HEK293 (cell line): ENCODE measurements around the gene TMEM37.

Source experiments
- CTCF ChIA-PET: fragments of 350-600 bp; formaldehyde crosslinking; extraction: SDS; loops from one replicate; lab custom pipeline; 2021; ENCODE audit warnings: antibody characterized with exemption; lab: Yijun Ruan, JAX
- POLR2A ChIA-PET: fragments of 300-600 bp; formaldehyde crosslinking; extraction: SDS; loops from one replicate; lab custom pipeline; 2020; ENCODE audit warnings: antibody characterized with exemption, inconsistent platforms; lab: Yijun Ruan, JAX
- H3K27ac ChIP-seq: fragments of 200-500 bp; sonication (Bioruptor generic); 2 replicates; pipeline ENCODE4 v1.5.1; 2014; ENCODE audit warnings: low read depth, low read length, control low read depth, inconsistent platforms; ENCODE audit errors: extremely low read depth
- H3K36me3 ChIP-seq, 2 experiments: fragments of 200-500 bp in 1 of 2; sonication (Bioruptor generic) in 1 of 2; 1 replicate in 1 of 2; 2 replicates in 1 of 2; pipeline ENCODE4 v1.5.1; 2014 to 2017; ENCODE audit warnings: inconsistent platforms in 2 of 2, low read length in 2 of 2; ENCODE audit not compliant: control insufficient read depth in 2 of 2, insufficient read depth in 1 of 2
- H3K4me1 ChIP-seq: fragments of 200-500 bp; sonication (Bioruptor generic); 2 replicates; pipeline ENCODE4 v1.5.1; 2014; ENCODE audit warnings: mild to moderate bottlenecking, low read length, inconsistent platforms; ENCODE audit not compliant: control insufficient read depth, insufficient read depth
- H3K4me3 ChIP-seq: 2 replicates; pipeline ENCODE4 v1.5.1; 2011; ENCODE audit warnings: low read depth, mild to moderate bottlenecking, control low read depth, low read length, moderate library complexity
- H3K9me3 ChIP-seq: fragments of 200-500 bp; sonication (Bioruptor generic); 2 replicates; pipeline ENCODE4 v1.5.1; 2014; ENCODE audit warnings: low read depth, low read length, inconsistent platforms; ENCODE audit not compliant: control insufficient read depth, insufficient read depth
- BCL11A ChIP-seq: fragments of 450-650 bp; formaldehyde crosslinking; IDR thresholded peaks from 2 replicates; pipeline ENCODE4 v1.5.1; 2016; ENCODE audit warnings: low read depth, missing biosample characterization, missing genetic modification characterization
- HOXA7 ChIP-seq: sonication (generic); formaldehyde crosslinking; IDR thresholded peaks from 2 replicates; pipeline ENCODE4 v1.8.1; 2022; ENCODE audit warnings: missing genetic modification reagents, borderline replicate concordance
- REST ChIP-seq: fragments of 450-650 bp; formaldehyde crosslinking; IDR thresholded peaks from 2 replicates; pipeline ENCODE4 v1.5.1; 2016; ENCODE audit warnings: missing biosample characterization, missing genetic modification characterization
- SP2 ChIP-seq: fragments of 450-650 bp; formaldehyde crosslinking; IDR thresholded peaks from 2 replicates; pipeline ENCODE4 v1.5.1; 2016; ENCODE audit warnings: missing biosample characterization, missing genetic modification characterization
- ZBTB21 ChIP-seq: fragments of 450-650 bp; formaldehyde crosslinking; IDR thresholded peaks from 2 replicates; pipeline ENCODE4 v1.5.1; 2017; ENCODE audit warnings: missing biosample characterization, missing genetic modification characterization
- ZNF114 ChIP-seq: fragments of 450-650 bp; formaldehyde crosslinking; IDR thresholded peaks from 2 replicates; pipeline ENCODE4 v1.5.0; 2017; ENCODE audit warnings: missing biosample characterization, missing genetic modification characterization
- ZNF121 ChIP-seq: fragments of 450-650 bp; formaldehyde crosslinking; IDR thresholded peaks from 2 replicates; pipeline ENCODE4 v1.5.1; 2016; ENCODE audit warnings: missing biosample characterization, missing genetic modification characterization
- ZNF157 ChIP-seq: fragments of 450-650 bp; formaldehyde crosslinking; IDR thresholded peaks from 2 replicates; pipeline ENCODE4 v1.5.1; 2016; ENCODE audit warnings: missing biosample characterization, missing genetic modification characterization
- ZNF174 ChIP-seq: fragments of 450-650 bp; formaldehyde crosslinking; IDR thresholded peaks from 2 replicates; pipeline ENCODE4 v1.5.0; 2017; ENCODE audit warnings: missing biosample characterization, mild to moderate bottlenecking, missing genetic modification characterization
- ZNF514 ChIP-seq: fragments of 450-650 bp; formaldehyde crosslinking; IDR thresholded peaks from 2 replicates; pipeline ENCODE4 v1.5.1; 2016; ENCODE audit warnings: missing biosample characterization, missing genetic modification characterization
- ZNF692 ChIP-seq: fragments of 450-650 bp; formaldehyde crosslinking; IDR thresholded peaks from 2 replicates; pipeline ENCODE4 v1.5.1; 2016; ENCODE audit warnings: missing biosample characterization, missing genetic modification characterization
- TF ChIP-seq, protein P1 (sequence below): fragments of 450-650 bp; formaldehyde crosslinking; IDR thresholded peaks from 2 replicates; pipeline ENCODE4 v1.5.1; 2016; ENCODE audit warnings: missing biosample characterization, missing genetic modification characterization
- TF ChIP-seq, protein P2 (sequence below): fragments of 450-650 bp; formaldehyde crosslinking; IDR thresholded peaks from 2 replicates; pipeline ENCODE4 v1.5.1; 2017; ENCODE audit warnings: missing biosample characterization, missing genetic modification characterization
- TF ChIP-seq, protein P3 (sequence below): fragments of 450-650 bp; IDR thresholded peaks from 2 replicates; pipeline ENCODE4 v1.5.1; 2018; ENCODE audit warnings: missing biosample characterization, missing genetic modification characterization
- TF ChIP-seq, protein P4 (sequence below): fragments of 450-650 bp; formaldehyde crosslinking; IDR thresholded peaks from 2 replicates; pipeline ENCODE4 v1.5.1; 2016; ENCODE audit warnings: missing biosample characterization, missing genetic modification characterization
- TF ChIP-seq, protein P5 (sequence below): fragments of 450-650 bp; IDR thresholded peaks from 2 replicates; pipeline ENCODE4 v1.5.1; 2018; ENCODE audit warnings: missing biosample characterization, mild to moderate bottlenecking, missing genetic modification characterization

TMEM37 gene

GRCh38 chr2:119433636-119434327 lies 2.1 kb downstream of the TMEM37 start (continued):
- TF ChIP-seq, protein P1, sequence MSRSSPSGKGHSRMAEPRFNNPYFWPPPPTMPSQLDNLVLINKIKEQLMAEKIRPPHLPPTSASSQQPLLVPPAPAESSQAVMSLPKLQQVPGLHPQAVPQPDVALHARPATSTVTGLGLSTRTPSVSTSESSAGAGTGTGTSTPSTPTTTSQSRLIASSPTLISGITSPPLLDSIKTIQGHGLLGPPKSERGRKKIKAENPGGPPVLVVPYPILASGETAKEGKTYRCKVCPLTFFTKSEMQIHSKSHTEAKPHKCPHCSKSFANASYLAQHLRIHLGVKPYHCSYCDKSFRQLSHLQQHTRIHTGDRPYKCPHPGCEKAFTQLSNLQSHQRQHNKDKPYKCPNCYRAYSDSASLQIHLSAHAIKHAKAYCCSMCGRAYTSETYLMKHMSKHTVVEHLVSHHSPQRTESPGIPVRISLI (tag by site-specific recombination) = no peak
- no peak for TF ChIP-seq ZNF174 (tag by site-specific recombination)
- no peak for TF ChIP-seq HOXA7 (CRISPR knock-in tag)
- TF ChIP-seq ZBTB21 (tag by site-specific recombination) = no peak
- no peak for TF ChIP-seq REST (tag by site-specific recombination)
- TF ChIP-seq, protein P2, sequence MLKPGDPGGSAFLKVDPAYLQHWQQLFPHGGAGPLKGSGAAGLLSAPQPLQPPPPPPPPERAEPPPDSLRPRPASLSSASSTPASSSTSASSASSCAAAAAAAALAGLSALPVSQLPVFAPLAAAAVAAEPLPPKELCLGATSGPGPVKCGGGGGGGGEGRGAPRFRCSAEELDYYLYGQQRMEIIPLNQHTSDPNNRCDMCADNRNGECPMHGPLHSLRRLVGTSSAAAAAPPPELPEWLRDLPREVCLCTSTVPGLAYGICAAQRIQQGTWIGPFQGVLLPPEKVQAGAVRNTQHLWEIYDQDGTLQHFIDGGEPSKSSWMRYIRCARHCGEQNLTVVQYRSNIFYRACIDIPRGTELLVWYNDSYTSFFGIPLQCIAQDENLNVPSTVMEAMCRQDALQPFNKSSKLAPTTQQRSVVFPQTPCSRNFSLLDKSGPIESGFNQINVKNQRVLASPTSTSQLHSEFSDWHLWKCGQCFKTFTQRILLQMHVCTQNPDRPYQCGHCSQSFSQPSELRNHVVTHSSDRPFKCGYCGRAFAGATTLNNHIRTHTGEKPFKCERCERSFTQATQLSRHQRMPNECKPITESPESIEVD (tag by site-specific recombination) = no peak
- TF ChIP-seq ZNF157 (tag by site-specific recombination) = no peak

DNA sequence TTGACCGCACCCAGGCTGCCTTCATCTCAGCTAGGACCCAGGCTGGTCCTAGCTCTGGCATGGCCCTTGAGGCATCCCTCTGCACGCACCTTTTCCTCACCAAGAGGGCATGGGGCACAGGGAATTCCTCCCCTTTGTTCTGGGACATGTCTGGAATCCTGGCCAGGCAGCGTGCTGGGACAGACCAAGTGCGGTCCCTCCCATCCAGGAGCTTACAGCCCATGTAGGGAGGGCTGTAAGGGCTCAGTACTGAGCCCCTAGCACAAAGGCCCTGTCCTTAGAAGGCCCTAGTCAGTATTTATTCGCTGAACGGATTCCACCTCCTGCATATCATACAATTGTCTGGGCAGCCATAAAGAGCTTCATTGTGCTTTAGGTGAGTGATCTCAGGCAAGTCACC lies 3.0 kb downstream of the TMEM37 start:
- TF ChIP-seq, protein P3, sequence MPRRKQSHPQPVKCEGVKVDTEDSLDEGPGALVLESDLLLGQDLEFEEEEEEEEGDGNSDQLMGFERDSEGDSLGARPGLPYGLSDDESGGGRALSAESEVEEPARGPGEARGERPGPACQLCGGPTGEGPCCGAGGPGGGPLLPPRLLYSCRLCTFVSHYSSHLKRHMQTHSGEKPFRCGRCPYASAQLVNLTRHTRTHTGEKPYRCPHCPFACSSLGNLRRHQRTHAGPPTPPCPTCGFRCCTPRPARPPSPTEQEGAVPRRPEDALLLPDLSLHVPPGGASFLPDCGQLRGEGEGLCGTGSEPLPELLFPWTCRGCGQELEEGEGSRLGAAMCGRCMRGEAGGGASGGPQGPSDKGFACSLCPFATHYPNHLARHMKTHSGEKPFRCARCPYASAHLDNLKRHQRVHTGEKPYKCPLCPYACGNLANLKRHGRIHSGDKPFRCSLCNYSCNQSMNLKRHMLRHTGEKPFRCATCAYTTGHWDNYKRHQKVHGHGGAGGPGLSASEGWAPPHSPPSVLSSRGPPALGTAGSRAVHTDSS (tag by site-specific recombination) = no peak
- no peak for TF ChIP-seq ZNF121
- no peak for TF ChIP-seq ZNF114 (tag by site-specific recombination)
- TF ChIP-seq SP2 = 0 out of 2 replicates have a peak, but pooled peaks have one; percentile 7
- TF ChIP-seq, all 188 proteins: peak for 1
- Histone ChIP-seq H3K4me3 (no peak overlapping the region), H3K9me3 (no peaks in the 10 kb centered on the region), H3K36me3 (peaks cover 0 to 6% of the 10 kb centered on the region in 2 experiments; a peak in 1 of 3 replicates), H3K27ac (no peak overlapping the region), H3K4me1 (0 out of 2 replicates have a peak, but pooled peaks cover 3% of the 10 kb centered on the region)
- ChIA-PET POLR2A (interaction anchor here (1.1 kb wide), 1 partner anchor 42 kb away, joined by 3 read pairs; no protein-coding TSS in a partner anchor), CTCF (interaction anchor here (0.6 to 1.9 kb wide), 4 partner anchors 16 to 277 kb away, joined by 3 to 6 read pairs (median 3); no protein-coding TSS in a partner anchor)

DNA sequence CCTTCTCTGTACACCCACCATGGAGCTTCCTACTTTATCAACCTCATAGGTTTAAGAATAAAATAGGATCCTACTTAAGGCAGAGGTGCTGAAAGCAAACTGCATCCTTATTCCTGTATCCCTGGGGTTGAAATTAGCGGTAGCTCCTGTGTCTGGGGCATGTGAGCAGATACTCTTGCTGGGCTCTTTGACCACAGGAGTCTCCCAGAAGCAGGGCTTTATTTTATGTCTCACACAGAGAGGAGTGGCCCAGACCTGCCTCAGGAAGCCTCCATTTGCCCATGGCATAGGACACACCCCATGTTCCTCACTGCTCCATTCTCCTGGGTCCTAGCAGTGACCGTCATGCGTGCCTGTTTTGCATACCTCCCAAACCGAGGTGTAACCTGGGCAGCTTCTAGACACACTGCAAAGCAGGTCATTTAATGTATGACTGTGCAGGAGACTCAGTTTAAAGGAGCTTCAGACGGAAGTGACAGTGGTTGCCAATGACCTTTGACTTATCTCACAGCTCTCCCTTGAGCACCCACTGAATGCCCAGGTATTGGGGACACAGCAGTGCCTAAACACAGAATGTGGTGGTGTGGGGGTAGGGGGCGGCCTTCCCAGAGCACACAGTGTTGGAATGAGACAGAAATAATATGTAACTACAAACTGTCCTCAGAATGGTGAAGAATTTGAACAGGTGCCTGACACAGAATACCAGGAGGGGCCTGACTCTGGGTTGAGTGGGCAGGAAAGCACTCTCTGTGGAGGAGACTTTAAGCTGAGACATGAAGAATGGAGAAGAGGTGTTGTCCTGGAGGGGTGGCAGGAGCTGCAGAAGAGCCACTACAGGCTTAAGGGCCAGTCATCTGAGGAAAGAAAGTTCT lies 3.7 kb downstream of the TMEM37 start:
- no peaks in the 10 kb centered on the region for H3K9me3 ChIP-seq
- CTCF ChIA-PET = interaction anchor here (0.6 to 0.9 kb wide), 4 partner anchors 15 to 276 kb away, joined by 3 read pairs; no protein-coding TSS in a partner anchor
- H3K27ac ChIP-seq = no peak overlapping the region
- 0 out of 2 replicates have a peak, but pooled peaks cover 3% of the 10 kb centered on the region for H3K4me1 ChIP-seq
- POLR2A ChIA-PET = interaction anchor here (1.1 kb wide), 1 partner anchor 41 kb away, joined by 3 read pairs; no protein-coding TSS in a partner anchor
- no peak overlapping the region for H3K4me3 ChIP-seq
- H3K36me3 ChIP-seq = peaks cover 0 to 6% of the 10 kb centered on the region in 2 experiments; a peak in 1 of 3 replicates
- no peak for TF ChIP-seq BCL11A (tag by site-specific recombination)
- TF ChIP-seq, protein P4, sequence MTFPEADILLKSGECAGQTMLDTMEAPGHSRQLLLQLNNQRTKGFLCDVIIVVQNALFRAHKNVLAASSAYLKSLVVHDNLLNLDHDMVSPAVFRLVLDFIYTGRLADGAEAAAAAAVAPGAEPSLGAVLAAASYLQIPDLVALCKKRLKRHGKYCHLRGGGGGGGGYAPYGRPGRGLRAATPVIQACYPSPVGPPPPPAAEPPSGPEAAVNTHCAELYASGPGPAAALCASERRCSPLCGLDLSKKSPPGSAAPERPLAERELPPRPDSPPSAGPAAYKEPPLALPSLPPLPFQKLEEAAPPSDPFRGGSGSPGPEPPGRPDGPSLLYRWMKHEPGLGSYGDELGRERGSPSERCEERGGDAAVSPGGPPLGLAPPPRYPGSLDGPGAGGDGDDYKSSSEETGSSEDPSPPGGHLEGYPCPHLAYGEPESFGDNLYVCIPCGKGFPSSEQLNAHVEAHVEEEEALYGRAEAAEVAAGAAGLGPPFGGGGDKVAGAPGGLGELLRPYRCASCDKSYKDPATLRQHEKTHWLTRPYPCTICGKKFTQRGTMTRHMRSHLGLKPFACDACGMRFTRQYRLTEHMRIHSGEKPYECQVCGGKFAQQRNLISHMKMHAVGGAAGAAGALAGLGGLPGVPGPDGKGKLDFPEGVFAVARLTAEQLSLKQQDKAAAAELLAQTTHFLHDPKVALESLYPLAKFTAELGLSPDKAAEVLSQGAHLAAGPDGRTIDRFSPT (tag by site-specific recombination) = no peak
- TF ChIP-seq ZNF514 = no peak
- no peak for TF ChIP-seq ZNF692
- TF ChIP-seq, protein P5, sequence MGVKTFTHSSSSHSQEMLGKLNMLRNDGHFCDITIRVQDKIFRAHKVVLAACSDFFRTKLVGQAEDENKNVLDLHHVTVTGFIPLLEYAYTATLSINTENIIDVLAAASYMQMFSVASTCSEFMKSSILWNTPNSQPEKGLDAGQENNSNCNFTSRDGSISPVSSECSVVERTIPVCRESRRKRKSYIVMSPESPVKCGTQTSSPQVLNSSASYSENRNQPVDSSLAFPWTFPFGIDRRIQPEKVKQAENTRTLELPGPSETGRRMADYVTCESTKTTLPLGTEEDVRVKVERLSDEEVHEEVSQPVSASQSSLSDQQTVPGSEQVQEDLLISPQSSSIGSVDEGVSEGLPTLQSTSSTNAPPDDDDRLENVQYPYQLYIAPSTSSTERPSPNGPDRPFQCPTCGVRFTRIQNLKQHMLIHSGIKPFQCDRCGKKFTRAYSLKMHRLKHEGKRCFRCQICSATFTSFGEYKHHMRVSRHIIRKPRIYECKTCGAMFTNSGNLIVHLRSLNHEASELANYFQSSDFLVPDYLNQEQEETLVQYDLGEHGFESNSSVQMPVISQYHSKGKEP (tag by site-specific recombination) = no peak
